GM12875 (cell line): ENCODE data around the gene MIX23.
"Not testable (repeated sequence)": the region's sequence is repeated elsewhere in the genome, so short reads cannot be mapped to it uniquely, and the experiment has no call there.

Experiments used
- H3K4me3 ChIP-seq: one replicate; pipeline ENCODE4 v1.5.1; 2011; ENCODE audit warnings: low read depth, low read length, control low read depth
- CTCF ChIP-seq: IDR thresholded peaks from 2 replicates; pipeline ENCODE4 v1.5.1; 2011; ENCODE audit warnings: low read depth, mild to moderate bottlenecking, control low read depth, inconsistent platforms, low read length, moderate library complexity, borderline replicate concordance; ENCODE audit not compliant: insufficient read depth

Gene MIX23

DNA sequence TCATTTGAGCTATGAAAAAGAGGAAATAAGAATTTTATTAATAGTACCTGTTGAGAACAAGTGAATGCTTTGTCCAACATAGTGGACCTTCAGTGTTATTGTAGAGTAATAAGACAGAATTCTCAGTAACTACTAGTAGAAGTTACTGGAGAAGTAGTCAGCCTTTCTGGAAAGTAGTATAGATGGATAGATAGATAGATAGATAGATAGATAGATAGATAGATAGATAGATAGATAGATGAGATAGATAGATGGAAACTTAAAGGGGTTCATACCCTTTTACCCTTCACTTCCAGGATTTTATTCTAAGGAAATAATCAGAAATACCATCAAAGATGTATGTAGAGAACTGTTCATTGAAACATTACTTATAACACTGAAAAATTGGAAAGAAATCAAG is 6.2 kb upstream of the MIX23 start:
- no peak overlapping the region for H3K4me3 ChIP-seq
- no peak for TF ChIP-seq CTCF

DNA sequence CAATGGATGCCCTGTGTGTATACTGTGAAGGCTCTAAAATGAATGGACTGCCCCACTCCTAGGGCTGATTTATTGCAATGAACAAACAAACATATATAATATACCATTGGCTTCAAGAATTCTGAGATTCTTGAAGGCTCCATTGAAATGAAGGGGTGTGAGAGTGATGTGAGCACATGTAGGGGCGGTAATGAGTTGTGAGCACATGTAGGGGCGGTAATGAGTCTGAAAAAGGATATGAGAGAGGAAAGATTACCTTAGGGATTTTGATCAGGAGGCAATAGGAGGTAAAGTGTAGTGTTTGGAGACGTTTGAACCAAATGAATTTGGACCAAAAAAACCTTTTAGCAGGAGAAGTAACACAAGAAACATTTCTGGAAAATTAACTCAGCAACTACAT is 4.7 kb upstream of the MIX23 start:
- no peak for TF ChIP-seq CTCF
- no peak overlapping the region for H3K4me3 ChIP-seq

GRCh38 chr3:122383771-122384697 is 1.0 kb upstream of the MIX23 start, which contains the start of gene FAM162A:
TSS of gene FAM162A (plus strand) at chr3:122384182. CDS start at chr3:122384266, 84 bp downstream.
- H3K4me3 ChIP-seq: peak within 1 kb of the TSS; percentile 80
- peak; percentile 72 for TF ChIP-seq CTCF

DNA sequence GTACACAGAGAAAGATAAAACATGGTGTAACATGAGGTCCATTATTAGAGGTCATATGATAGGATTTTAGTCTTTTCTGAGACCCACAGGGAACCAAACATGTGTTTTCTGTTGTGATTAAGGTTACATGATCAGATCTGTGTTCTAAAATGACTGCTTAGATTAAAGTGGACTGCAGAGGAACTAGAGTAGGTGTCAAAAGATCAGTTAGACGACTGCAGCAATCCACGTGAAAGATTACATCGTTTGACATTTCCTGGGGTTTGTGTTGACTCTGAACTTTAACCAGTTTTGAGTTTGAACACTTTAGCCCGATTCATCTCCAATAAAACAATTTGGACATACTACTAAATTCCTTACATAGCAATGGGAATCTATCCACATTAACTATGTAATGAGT is 5.1 kb downstream of the MIX23 start:
- no peak for TF ChIP-seq CTCF
- no peak overlapping the region for H3K4me3 ChIP-seq

DNA sequence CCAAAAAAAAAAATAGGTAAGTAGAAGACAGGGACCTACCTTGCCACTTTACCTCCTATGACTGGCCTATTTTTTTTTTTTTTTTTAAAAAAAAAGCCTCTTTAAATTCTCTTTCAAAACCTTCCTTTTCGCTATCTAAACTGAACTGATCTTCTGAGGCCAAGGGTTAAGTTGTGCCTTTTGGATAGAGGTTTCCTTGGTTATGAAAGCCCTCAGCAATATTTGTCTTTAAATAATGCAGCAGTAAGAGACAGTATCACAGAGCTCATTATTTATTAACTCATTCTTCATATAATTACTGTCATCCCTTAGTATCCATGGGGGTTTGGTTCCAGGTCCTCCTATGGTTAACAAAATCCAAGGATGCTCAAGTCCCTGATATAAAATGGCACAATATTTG is 9.0 kb downstream of the MIX23 start:
- no peak overlapping the region for H3K4me3 ChIP-seq
- no peak for TF ChIP-seq CTCF

GRCh38 chr3:122366379-122366749 is 16.7 kb downstream of the MIX23 start:
- no peak overlapping the region for H3K4me3 ChIP-seq
- no peak for TF ChIP-seq CTCF

- not testable (repeated sequence) for H3K4me3 ChIP-seq
Observed at GRCh38 chr3:122365582-122366378, 17.3 kb downstream of the MIX23 start.
